Effector CD4-positive, alpha-beta T cell (primary cell): ENCODE measurements around the gene PITX1.

ENCODE experiments used
- DNase-seq: peaks from one replicate; pipeline ENCODE4 v3.0.0-alpha.2; 2020

PITX1 gene

DNA sequence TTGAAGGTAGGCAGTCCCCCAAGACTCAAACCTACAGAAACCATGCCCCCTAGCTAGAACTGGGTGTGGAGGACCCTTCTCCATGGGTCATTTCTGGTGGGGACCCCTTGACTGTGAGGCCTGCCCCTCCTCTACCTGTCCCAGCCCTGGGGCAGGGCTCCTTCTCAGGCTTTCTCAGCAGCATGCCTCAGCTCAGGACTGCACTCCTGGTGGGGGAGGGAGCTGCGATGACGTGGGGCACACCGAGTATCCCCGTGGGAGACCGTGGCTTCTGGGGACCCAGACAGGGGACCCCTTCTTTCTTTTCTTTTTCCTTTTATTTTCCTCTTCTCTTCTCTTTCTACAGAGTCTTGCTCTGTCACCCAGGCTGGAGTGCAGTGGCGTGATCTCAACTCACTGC is 27.0 kb upstream of the PITX1 start:
- no peak for DNase-seq

GRCh38 chr5:135060021-135060420 is 26.0 kb upstream of the PITX1 start:
- DNase-seq: no peak

- DNase-seq: no peak
Observed at GRCh38 chr5:135059000-135059923, 25.2 kb upstream of the PITX1 start.

DNA sequence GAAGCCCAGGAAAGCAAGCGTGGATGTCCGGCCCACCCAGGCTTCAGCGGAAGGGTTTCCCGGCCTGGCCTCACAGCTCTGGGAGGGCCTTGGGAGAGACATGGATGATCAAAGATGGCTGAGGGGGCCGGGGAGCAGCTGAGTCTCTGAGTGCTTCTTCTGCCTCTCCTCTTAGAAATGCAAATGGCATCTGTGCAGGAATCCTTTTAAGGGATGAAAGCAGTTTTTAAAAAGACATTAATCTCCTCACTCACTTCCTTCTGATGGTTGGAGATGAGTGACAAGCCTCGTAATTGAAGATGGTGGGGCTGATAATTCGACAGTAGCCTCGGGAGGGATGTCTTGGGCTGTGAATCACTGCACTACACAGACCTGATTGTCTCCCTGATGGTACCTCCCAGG is 24.3 kb upstream of the PITX1 start:
- DNase-seq: no peak

DNA sequence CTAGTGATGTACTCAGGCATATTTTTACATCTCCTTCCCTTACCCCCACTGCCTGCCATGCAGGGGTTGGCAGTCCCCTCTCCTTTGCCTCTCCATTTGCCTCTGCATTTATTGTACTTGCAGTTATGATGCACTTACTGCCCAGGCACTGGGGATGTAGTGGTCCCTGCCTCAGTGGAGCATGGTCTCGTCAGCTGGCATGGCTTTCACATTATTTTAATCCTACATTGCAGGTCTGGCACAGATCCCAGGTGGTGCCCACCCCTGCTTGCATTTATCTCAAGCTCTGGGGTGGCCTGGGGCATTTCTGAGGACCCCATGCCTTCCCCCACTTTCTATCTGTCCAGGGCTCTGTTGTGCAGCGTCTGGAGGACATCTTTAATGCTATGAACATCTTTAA is 23.2 kb upstream of the PITX1 start:
- no peak for DNase-seq

DNA sequence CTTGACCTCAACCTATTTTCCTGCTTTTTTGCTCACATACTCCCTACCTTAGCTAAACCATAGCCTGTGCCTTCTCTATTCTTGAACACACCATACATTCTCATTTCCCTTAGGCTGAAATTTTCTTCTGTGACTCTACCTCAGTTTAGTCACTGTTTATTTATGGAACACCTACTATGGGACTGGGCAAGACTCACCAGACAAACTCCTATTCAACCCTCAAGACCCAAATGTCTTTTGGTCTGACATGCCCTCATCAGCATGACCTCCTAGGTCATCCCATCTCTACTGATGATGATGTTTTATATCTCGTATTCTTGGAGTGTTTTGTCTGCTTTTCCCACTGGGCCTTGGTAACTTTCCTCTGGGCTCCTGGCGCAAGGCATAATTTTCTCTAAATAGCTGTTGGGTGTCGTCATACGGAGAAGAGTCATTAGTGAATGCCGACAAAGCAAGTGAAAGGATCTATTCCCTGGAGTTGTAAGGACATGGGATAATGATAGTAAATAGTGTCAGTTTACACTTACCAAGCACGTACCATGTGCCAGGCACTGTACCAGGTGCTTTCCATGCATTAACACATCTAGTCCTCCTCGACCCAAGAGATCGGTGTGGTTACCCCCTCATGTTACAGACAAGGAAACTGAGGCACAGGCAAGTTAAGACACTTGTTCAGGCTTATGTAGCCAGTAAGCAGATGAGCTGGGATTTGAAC is 22.4 kb upstream of the PITX1 start:
- DNase-seq: no peak

GRCh38 chr5:135055396-135055795 is 21.4 kb upstream of the PITX1 start:
- DNase-seq: no peak

DNA sequence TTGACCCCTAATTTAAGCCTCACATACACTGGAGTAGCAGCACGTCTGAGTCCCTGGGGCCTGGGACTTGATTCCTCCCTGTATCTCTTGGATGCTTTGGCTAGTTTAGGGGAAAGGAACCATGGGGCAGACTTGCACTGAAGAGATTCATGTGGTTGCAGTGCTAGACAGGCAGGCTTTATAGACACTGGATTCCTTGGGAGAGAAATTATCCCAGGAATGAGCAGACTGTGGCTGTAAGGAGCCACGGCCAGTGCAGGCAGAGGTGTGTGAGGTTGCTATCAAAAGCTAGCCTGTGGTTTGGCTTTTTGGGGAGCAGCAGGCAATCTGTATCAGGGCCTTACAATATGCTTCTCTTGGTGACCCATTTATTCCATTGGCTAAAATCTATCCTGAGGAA is 20.5 kb upstream of the PITX1 start:
- no peak for DNase-seq

DNA sequence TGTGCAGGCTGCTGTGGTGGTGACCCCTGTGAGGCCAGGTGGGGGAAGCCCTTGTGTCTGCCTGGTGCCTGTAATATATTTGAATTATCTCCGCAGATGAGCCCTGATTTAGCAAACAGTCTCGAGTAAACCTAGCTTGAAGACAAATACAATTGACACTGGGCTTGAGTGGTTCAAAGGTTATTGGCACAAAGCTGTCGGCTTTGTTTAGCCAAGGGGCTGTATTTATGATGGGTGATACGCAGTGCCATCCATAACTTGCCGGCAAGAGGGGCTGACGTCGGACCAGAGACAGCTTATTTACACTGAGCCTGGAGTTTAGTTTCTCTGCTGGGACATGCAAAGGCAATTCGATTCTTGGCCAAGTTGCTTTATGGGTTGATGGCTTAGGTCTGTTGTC is 20.0 kb upstream of the PITX1 start:
- no peak for DNase-seq

- DNase-seq: no peak
Observed at GRCh38 chr5:135053278-135053677, 19.2 kb upstream of the PITX1 start.

DNA sequence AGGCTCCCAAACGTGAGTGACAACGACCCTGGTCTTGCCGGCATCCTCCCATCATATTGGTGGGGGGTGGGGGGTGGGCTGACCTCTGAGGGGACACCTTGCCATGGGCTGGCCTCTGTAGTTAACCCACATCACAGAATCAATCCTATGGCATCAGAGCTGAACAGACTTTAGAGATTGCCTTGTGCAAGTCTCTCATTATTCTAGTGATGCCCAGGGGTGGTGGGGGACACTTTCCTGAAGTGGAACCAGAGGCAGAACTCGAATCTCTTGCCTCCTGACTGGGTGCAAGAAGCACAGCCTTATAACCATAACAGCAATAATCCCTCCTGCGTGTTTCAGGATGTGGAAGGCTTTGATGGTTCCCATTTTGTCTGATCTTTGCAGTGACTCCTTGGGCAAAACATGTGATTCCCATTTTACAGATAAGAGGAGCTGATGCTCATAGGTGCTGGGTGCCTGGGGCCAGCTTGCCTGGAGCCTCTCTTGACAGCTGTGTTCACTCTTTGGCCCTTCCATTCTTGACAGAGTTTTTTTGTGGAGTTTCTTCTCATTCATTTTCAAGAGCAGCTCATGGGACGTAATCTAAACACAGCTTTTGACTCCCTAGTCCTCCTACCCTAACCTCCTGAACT is 18.6 kb upstream of the PITX1 start:
- DNase-seq: no peak

- DNase-seq: no peak
Observed at GRCh38 chr5:135051872-135052271, 17.8 kb upstream of the PITX1 start.

DNA sequence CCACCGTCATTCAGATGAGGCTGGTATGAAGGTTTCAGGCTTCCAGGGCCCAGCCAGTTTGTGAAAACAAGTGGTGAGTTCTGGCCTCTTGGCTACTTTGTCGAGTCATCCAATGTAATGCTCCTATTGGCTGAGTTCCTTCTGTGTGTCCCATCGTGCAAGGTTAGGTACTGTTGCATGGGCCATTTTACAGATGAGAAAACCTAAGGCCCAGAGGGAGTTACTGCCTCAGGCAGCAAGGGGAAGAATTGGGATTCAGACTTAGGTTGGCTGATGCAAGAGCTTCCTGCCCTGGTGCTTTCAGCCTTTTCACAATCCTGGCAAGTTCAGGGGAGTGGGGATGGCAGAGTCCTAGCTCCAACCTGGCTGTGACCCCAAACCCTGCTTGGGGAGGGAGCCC is 17.4 kb upstream of the PITX1 start:
- no peak for DNase-seq

DNA sequence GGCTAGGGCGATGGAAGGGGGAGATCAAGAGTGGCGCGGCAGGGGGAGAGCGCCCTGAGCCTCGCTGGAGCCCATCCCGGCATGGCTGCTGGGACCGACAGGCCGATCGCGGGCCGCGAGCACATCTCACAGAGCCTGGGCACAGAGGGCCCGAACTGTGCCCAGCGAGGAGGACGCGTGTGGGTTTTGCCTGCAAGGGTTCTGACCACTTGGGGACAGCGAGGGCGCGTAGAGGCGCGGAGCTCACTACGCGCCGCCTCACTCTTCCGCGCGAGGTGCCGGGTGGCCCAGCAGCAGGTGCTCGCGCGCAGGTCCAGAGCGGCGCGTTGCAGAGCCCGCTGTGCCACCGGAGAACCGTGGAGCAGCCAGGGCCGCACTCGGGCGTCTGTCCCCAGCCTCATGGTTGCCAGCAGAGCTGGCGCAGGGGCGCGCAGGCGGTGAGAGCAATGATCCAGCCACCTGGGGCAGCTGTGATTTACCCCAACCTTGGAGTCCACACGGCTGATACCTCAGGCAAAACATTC is 16.3 kb upstream of the PITX1 start:
- DNase-seq: no peak

DNA sequence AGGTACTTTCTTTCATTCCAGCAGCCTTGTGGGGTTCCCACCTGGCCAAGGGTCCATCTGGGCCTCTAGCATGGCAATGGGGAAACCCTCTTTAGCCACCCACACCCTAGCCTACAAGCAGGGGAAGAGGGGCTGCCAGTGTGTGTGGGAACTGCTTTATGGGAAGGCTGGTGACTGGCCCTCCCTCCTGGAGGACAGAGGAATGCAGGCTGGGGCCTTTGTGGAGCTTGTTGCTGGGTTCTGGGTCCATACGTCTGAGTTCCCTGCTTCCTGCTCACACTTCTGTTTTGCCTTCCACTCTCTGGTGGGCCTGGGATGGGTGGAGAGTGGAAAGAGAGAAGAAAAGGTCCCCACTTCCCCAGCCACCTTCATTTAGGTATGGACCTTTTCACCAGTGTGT is 14.9 kb upstream of the PITX1 start:
- no peak for DNase-seq

DNA sequence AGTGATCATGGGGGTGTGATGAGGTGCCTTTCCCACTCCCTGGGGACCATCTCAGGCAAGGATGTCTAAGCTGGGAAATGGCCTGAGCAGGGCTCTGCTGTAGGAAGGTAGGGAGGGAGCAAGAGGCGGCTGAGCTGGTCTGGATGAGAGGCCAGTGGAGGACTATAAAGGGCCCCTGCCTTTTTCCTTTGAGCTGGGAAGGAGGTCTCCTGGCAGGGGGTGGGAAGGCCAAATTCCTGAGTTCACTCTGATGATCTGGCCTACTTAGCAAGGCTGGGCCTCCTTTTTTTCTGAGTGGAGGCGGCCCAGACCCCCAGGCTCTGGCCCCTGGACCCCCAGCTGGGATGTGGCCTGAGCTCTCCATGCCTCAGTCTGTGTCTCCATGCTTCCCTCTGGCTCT is 14.3 kb upstream of the PITX1 start:
- no peak for DNase-seq

DNA sequence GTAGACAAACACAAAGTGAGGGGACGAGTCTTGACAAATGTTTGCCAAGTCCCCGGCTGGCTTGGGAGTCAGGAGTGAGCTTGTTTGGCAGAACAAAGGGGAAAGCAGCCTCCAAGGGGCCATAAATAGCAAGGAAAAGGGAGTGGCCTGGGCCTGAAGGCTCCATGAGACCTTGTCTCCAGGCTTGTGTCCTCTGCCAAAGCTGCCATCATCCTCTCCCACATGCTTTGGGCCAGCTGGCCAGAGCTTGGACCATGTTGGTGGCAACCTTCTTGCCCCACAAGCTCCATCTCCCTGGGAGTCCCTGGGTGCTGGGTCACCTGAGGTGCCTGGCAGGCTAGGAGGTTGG is 13.3 kb upstream of the PITX1 start:
- DNase-seq: no peak

DNA sequence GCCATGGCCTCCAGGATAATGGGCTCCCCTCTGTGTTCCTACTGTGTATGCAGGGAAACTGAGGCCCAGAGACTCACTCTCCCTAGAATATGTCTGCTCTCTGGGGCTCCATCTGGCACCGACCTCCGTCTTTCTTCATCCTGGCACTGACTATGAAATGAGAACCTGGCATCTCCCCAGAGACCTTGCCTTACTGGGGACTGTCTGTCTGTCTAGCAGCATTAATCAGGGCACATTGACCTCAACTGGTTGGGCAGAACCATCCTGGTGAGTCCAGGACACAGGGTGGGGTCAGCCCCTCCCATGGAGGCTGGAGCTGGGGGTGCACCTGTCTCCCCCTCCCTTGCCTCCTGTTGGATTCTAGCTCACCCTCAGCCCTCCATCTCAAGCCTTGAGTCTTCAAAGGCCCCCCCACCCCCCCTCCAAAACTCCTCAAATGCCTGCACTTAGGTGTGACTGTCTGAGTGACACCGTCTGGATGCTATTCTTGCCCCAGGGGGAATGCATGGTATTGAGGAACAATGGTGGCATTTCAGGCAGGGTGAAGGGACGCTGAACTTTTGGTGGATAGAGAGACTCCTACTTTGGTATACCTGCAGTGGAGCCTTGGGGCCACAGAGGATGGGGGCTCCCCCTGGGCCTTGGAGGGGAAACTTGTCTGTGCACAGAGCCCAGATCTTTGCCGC is 12.8 kb upstream of the PITX1 start:
- no peak for DNase-seq

GRCh38 chr5:135045488-135045887 is 11.5 kb upstream of the PITX1 start:
- no peak for DNase-seq

DNA sequence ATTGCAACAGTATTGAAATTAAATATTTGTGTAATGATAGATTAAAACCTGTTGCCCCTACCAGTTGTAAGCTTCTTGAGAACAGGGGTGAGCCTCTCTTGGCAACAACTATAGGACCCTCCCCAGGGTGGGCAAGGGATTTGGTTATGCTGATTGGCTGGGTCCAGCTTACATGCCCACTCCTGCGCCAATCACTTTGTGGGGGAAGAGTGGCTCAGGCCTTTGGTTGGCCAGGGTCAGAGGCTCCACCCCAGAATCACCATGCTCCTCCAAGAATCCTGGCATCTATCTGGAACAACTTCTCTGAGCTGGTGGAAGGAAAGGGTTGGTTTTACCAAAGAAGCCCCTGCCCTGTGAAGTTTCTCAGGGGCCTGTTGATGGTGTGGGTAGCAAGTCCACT is 8.6 kb upstream of the PITX1 start:
- no peak for DNase-seq

DNA sequence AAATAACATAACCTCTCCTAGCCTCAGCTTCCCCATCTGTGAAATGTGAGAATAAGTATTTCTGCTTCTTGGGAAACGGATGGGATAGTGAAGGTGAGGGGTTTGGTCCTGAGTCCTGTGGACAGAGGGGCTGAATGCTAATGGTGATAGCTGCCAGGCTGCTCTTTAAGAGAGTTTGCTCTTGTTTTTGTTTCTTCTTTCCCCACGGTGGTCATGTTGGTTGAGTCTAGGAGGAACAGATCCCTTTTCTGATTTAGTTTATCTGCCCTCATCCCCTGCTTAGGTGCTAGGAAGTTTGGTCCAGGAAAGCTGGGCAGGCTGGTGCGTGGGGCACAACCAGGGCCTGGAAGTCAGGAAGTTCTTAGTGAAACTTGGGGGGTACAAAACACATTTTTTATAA is 7.7 kb upstream of the PITX1 start:
- no peak for DNase-seq

- no peak for DNase-seq
Observed at GRCh38 chr5:135041145-135041587, 7.1 kb upstream of the PITX1 start.
